HG03095 (cell line): ENCODE results near the gene HVCN1.
"Not testable (repeated sequence)": the region's sequence is repeated elsewhere in the genome, so short reads cannot be mapped to it uniquely, and the experiment has no call there.

Experiments used
- ATAC-seq: cut with Tn5 transposase; IDR thresholded peaks from one replicate; pipeline ENCODE4 v1.9.1; 2021; ENCODE audit warnings: moderate library complexity; ENCODE audit not compliant: unreplicated experiment

Gene HVCN1

DNA sequence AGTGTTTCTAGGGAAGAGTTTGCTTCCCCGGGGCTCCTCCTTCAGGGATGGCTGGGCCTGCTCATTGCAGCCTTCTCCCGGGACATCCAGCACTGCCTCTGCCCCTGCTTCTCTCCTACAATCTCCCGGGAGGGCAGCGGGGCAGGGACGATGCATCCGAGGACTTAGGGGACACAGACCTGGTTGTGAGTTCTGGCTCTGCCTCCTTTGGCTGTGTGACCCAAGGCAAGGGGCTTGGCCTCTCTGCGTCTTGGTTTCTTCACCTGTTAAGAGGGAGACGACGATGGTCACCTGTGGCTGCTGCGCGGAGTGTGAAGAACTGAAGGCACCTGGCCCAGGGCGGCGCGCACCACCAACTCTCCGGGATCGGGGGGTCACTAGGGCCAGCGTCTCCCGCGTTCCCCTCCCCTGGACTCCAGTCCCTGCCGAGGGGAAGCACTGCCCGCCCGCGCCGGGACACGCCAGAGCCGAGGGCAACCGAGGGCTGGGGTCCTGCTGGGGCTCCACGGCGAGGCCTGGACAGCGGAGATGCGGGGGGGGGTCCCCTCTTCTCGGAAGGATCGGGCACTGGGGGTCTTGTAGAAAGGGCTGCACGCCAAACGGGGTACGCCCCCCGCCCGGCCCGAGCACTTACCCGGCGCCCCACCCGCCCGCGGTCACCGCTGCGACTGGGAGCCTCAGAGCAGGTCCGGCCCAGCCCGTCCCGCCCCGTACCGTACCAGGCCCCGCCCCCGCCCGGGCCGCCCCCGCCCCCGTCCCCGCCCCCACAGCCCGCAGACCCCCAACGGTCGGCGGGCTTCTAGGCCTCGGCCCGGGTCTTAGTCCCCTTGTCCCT is at the start of gene HVCN1:
TSS of gene HVCN1 (minus strand) at position 670 of the 835 bp plus-strand sequence. CDS start 5,870 bp downstream, outside the sequence.
- ATAC-seq, result peak; percentile 23

DNA sequence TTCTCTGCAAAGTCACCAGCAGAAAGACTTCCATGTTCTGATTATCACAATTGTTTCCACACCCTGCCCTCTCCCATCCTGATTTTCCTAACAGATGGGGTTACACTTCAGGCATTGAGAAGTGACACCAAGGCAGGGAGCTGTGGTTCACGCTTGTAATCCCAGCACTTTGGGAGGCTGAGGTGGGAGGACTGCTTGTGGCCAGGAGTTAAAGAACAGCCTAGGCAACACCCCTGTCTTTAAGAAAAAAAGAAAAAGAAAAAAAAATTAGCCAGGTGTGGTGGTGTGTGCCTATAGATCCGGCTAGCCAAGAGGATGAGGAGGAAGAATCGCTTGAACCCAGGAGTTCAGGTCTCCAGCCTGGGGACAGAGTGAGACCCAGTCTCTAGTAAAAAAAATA is 48.6 kb upstream of the HVCN1 start:
- ATAC-seq, result no peak

DNA sequence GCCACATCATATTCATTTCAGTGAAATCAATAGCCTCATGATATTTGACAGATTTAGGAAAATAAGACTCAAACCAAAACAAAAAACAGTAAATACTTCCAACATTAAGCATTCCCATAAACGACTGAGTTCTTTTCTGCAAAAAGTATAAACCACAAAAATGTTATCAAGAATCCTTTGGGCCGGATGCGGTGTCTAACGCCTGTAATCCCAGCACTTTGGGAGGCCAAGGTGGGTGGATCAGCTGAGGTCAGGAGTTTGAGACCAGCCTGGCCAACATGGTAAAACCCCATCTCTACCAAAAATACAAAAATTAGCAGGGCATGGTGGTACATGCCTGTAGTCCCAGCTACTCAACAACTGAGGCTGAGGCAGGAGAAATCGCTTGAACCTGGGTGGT is 48.1 kb upstream of the HVCN1 start:
- not testable (repeated sequence) for ATAC-seq

- ATAC-seq, result no peak
Observed at GRCh38 chr12:110733900-110734299, 45.0 kb upstream of the HVCN1 start.

- ATAC-seq, result no peak
Observed at GRCh38 chr12:110733089-110733715, 44.3 kb upstream of the HVCN1 start.

DNA sequence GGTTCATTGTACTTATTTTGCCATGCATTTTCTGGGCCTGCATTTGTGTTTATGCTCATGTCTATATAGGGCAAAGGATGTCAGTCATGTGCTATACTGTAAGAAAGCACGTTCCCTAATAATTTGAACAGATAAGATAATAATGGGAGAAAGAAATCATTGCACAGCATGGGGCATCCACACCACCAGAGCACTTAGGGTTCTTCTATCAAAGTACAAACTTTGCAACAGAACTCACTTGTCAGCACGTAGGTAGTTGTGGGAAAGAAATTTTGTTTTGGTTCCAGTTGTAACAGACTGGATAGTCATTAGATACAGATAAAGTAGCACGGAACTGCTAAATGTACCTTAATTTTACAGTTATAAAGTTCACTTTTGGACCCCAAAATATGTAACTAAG is 43.7 kb upstream of the HVCN1 start:
- no peak for ATAC-seq

DNA sequence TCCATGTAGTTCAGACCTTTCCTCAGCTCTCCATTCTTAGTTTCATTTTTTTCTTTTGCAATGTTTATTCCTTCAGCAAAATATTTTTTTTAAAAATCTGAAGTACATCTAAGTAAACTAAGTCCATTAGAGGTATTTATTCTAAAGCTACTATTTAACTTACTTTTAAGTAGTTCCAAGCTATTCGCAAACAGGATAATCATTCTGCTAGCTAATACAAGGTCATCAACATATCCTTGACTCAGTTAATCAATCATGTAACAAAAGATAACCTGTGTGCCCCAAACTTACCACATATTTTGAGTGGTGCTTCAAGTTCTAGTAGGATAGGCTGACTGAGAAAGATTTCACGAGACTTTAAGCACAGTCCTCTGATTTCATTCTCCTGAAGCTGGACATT is 42.6 kb upstream of the HVCN1 start:
- no peak for ATAC-seq

DNA sequence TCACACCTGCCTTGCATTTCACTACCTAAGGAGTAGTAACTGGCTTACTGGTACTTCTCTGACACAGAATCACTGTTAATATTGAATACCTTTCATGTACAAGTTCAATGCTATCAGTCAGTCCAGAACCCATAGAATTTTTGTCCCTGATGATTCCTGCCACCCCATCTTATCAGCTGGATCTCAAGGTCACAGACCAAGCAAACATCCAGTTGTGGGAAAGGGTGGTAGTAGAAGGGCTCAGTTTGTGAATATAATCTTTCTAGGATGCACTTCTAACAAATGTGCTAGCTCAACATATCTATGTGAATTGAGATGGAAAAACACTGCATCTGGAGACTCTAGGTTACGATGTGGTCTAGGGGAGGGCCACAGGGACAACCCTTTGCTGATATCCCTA is 39.7 kb upstream of the HVCN1 start:
- ATAC-seq, result no peak

DNA sequence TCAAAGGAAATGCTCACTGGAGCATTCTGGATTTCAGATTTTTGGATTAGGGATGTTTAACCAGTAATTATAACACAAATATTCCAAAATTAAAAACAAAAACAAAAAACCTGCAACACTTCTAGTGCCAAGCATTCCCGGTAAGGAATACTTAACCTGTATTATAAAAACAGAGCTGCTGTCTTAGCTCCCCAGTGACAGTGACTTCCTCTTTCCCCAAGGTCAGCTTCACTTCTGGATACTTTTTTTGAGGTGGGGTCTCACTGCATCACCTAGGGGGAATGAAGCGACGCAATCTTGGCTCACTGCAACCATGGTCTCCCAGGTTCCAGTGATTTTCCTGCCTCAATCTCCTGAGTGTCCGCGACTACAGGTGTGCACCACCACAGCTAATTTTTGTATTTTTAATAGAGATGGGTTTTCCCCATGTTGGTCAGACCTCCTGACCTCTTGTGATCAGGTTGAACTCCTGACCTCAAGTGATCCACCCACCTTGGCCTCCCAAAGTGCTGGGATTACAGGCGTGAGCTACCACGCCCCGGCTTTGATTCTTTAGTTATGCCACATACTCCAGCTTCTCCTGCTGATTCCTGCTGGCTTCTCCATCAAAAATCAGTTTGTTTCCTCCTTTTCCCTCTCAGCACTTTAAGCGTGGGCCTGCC is 37.9 kb upstream of the HVCN1 start:
- ATAC-seq, result no peak

- no peak for ATAC-seq
Observed at GRCh38 chr12:110726028-110726427, 37.1 kb upstream of the HVCN1 start.

DNA sequence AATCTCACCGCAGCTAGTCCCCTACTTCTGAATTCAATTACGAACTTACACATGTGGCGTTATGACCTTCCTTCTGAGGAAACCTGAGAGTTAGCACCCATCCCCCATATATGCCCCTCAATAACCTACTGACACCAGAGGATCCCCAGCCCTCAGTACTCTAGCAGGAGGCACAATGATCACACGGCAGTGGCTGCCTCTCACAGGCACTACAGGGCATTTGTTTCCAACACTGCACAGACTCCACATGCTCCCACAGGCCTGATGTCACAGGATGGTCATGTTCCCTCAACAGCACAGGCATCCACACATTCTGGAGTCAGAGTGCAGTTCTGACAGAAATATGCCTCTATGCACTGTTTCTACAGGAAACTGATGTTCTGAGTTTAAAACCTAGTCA is 36.4 kb upstream of the HVCN1 start:
- no peak for ATAC-seq

DNA sequence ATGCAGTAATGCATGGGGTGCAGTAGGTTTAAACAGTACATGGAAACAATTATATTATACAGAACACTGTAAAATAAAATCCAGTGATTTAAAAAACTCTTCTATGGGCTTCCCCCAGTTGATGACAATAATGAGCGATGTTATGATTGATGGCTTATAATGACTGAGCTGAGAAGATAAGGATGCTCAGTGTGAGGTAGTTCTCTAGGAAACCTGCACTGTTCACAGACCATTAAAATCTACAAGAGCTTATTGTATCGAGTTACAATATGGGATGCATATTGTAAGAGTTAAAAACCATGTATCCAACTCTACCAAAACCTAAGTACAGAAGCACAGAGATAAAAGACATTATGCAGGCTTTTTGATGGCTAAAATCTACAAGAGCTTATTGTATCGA is 34.0 kb upstream of the HVCN1 start:
- not testable (repeated sequence) for ATAC-seq

- ATAC-seq, result no peak
Observed at GRCh38 chr12:110721570-110721969, 32.7 kb upstream of the HVCN1 start.

DNA sequence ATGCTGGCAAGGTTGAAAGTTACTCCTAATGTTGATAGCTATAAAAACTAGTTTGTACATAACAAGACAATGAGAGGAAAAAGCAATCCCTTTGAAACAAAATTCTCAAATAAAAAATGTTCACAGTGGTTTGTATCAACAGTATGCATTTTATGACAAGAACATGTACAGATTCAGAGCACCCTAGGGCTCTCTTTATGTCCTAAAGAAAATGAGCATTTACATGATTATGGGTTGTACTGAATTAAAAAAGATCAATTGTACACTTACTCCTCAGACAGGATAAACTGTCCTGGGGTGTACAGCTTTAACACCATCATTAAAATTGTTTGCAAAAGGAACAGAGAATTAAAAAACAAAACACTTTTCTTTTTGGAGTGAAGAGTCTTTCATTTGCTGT is 31.6 kb upstream of the HVCN1 start:
- ATAC-seq, result no peak

GRCh38 chr12:110718222-110718908 is 29.4 kb upstream of the HVCN1 start:
- ATAC-seq, result no peak

DNA sequence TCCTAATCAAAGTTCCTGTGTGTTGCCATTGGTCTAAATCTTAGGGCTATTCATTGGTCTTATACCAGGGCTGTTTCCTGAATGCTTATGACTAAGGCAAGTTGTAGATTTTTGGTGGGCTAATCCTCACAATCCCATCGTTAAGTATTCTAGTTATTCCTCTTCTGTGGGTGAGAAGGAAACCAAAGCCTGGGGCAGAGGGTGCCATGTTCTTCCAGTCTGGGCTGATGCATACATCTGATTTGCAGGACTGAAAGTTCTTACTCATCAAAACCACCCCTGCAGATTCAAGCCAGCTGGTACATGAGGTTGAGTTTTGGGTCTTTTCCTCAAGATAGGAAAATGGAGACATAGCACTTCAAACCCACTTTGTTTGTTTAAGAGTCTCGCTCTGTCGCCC is 28.1 kb upstream of the HVCN1 start:
- ATAC-seq, result no peak

- no peak for ATAC-seq
Observed at GRCh38 chr12:110708917-110709316, 20.0 kb upstream of the HVCN1 start.

DNA sequence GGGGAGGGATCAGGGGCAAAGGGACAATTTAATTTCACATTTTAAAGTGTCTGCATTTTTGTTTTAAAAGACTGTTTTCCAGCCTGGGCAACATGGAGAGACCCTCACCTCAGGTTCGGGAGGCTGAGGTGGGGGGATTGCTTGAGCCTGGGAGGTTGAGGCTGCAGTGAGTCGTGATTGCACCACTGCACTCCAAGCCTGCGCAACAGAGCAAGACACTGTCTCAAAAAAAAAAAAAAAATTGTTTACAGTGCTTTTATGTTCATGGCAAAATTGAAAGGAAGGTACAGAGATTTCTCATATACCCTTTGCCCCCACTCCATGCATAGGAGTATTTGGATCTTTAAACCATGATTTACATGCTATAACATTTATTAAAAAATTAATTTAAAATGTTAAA is 16.4 kb upstream of the HVCN1 start:
- ATAC-seq, result no peak

GRCh38 chr12:110704750-110705149 is 15.8 kb upstream of the HVCN1 start:
- no peak for ATAC-seq

DNA sequence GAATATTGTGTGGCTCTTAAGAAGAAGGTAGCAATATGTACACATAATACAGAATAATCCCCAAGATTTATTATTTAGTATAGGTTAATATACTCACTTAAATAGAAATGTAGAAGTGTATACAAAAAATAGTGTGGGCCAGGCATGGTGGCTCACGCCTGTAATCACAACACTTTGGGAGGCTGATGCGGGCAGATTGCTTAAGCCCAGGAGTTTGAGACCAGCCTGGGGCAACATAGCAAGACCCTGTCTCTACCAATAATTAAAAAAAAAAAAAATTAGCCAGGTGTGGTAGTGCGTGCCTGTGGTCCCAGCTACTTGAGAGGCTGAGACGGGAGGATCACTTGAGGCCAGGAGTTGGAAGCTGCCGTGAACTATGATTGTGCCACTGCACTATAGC is 15.3 kb upstream of the HVCN1 start:
- ATAC-seq, result no peak

GRCh38 chr12:110702081-110702480 is 13.2 kb upstream of the HVCN1 start:
- no peak for ATAC-seq
